DOHH2 (cell line): ENCODE measurements around the gene WWOX.

Experiments
- H3F3A ChIP-seq: fragments of 200-600 bp; sonication (generic), shearing (Covaris generic); 2 replicates; pipeline ENCODE4 v1.6.0; 2016; ENCODE audit warnings: antibody characterized with exemption, mild to moderate bottlenecking; ENCODE audit not compliant: control insufficient read depth, insufficient read depth
- H3K27ac ChIP-seq: fragments of 200-600 bp; sonication (generic); 2 replicates; pipeline ENCODE4 v1.5.1; 2014; ENCODE audit warnings: low read depth, mild to moderate bottlenecking, low read length, moderate library complexity
- H3K27me3 ChIP-seq: fragments of 200-600 bp; sonication (generic); 2 replicates; pipeline ENCODE4 v1.6.1; 2014; ENCODE audit warnings: mild to moderate bottlenecking, low read length, mixed read lengths; ENCODE audit not compliant: control insufficient read depth
- H3K36me3 ChIP-seq: fragments of 200-600 bp; sonication (generic); 2 replicates; pipeline ENCODE4 v1.6.1; 2014; ENCODE audit warnings: mild to moderate bottlenecking, low read length, moderate library complexity, mixed read lengths; ENCODE audit not compliant: control insufficient read depth
- H3K4me1 ChIP-seq: fragments of 200-600 bp; sonication (generic); 2 replicates; pipeline ENCODE4 v1.6.1; 2014; ENCODE audit warnings: mild to moderate bottlenecking, low read length, mixed read lengths; ENCODE audit not compliant: control insufficient read depth
- H3K4me2 ChIP-seq: fragments of 200-600 bp; sonication (generic); 2 replicates; pipeline ENCODE4 v1.6.0; 2014; ENCODE audit warnings: mild to moderate bottlenecking, low read length, moderate library complexity
- H3K4me3 ChIP-seq: fragments of 200-600 bp; sonication (generic); 2 replicates; pipeline ENCODE4 v1.5.1; 2014; ENCODE audit warnings: mild to moderate bottlenecking, low read length, mixed read lengths
- H3K79me2 ChIP-seq: fragments of 200-600 bp; sonication (generic); 2 replicates; pipeline ENCODE4 v1.6.1; 2014; ENCODE audit warnings: mild to moderate bottlenecking, low read length, mixed read lengths; ENCODE audit not compliant: control insufficient read depth
- H3K9me2 ChIP-seq: fragments of 200-600 bp; sonication (generic); replicated peaks from 2 replicates; pipeline ENCODE4 v1.6.1; 2014; ENCODE audit warnings: mild to moderate bottlenecking, low read length, mixed read lengths; ENCODE audit not compliant: control insufficient read depth
- H3K9me3 ChIP-seq: fragments of 200-600 bp; sonication (generic); 2 replicates; pipeline ENCODE4 v1.6.1; 2014; ENCODE audit warnings: antibody characterized with exemption, low read length, mixed read lengths; ENCODE audit not compliant: control insufficient read depth, insufficient read depth
- H4K20me1 ChIP-seq: fragments of 200-600 bp; sonication (generic); 2 replicates; pipeline ENCODE4 v1.6.0; 2014; ENCODE audit warnings: low read depth, mild to moderate bottlenecking, antibody characterized with exemption, low read length, moderate library complexity; ENCODE audit not compliant: control insufficient read depth, insufficient read depth
- CTCF ChIP-seq: fragments of 200-600 bp; sonication (generic); IDR thresholded peaks from one replicate; pipeline ENCODE4 v1.5.1; 2014; ENCODE audit warnings: antibody characterized with exemption, mild to moderate bottlenecking, low read depth, low read length; ENCODE audit not compliant: poor library complexity, severe bottlenecking
- EZH2phosphoT487 ChIP-seq: fragments of 200-600 bp; sonication (generic); IDR thresholded peaks from 2 replicates; pipeline ENCODE4 v1.6.1; 2017; ENCODE audit warnings: borderline replicate concordance, mild to moderate bottlenecking, antibody characterized with exemption, low read length, moderate library complexity, mixed read lengths

The WWOX gene

DNA sequence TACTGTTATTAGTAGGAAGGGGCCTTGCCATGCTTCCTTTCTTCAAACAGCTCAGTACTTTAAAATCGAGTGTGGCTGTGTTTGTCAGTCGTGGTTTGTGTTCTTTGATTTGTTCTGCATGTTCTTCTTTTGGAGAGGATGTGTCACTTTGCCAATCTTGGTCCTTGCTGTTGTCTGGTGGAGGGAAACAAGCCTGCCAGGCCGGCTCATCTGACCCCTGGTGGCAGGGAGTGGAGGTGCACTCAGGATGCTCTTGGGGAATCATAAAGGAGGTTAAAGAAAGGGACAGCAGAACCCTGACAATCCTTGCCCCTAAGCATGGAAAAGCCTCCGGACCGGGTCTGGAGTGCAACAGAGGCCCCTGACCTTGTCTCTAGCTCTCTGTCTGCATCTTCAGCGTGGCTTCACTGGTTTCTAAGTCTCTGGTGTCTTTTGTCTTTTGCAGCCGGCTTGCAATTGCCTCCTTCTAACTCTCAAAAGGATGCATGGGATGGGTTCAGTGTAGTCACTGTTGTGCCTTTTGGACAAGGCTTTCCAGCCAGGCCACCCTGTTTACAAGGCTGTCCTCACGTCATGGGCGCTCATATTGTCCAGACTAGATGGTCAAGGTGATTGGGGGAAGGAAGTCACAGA, 135.8 kb downstream of the WWOX start:
- H3K4me1 ChIP-seq, result peaks cover 2% of the 10 kb centered on the region; the same call in 1 of the 2 replicates
- H3K9me3 ChIP-seq, result no peaks in the 10 kb centered on the region
- H3K9me2 ChIP-seq, result no peaks in the 10 kb centered on the region
- H3K27me3 ChIP-seq, result no peaks in the 10 kb centered on the region
- no peaks in the 10 kb centered on the region for H3F3A ChIP-seq
- no peaks in the 10 kb centered on the region for H4K20me1 ChIP-seq
- no peak overlapping the region for H3K4me3 ChIP-seq
- no peak overlapping the region for H3K4me2 ChIP-seq
- peak; percentile 91 for TF ChIP-seq CTCF
- no peak for TF ChIP-seq EZH2phosphoT487
- H3K36me3 ChIP-seq, result no peaks in the 10 kb centered on the region
- H3K27ac ChIP-seq, result no peak overlapping the region
- no peaks in the 10 kb centered on the region for H3K79me2 ChIP-seq

- Histone ChIP-seq H3K4me3 (no peak overlapping the region), H3K27ac (no peak overlapping the region), H3F3A (no peaks in the 10 kb centered on the region), H3K27me3 (no peaks in the 10 kb centered on the region), H3K9me2 (no peaks in the 10 kb centered on the region), H3K79me2 (no peaks in the 10 kb centered on the region), H3K4me2 (no peak overlapping the region), H3K9me3 (no peaks in the 10 kb centered on the region), H3K36me3 (no peaks in the 10 kb centered on the region), H3K4me1 (peaks cover 2% of the 10 kb centered on the region; the same call in 1 of the 2 replicates), H4K20me1 (no peaks in the 10 kb centered on the region)
- TF ChIP-seq EZH2phosphoT487 (no peak), CTCF (no peak)
These were observed 136.4 kb downstream of the WWOX start for GRCh38 chr16:78235876-78236275.

- Histone ChIP-seq H4K20me1 (no peaks in the 10 kb centered on the region), H3K9me3 (no peaks in the 10 kb centered on the region), H3K79me2 (no peaks in the 10 kb centered on the region), H3K27ac (no peak overlapping the region), H3F3A (no peaks in the 10 kb centered on the region), H3K4me3 (no peak overlapping the region), H3K4me2 (no peak overlapping the region), H3K4me1 (peaks cover 2% of the 10 kb centered on the region; the same call in 1 of the 2 replicates), H3K36me3 (no peaks in the 10 kb centered on the region), H3K27me3 (no peaks in the 10 kb centered on the region), H3K9me2 (no peaks in the 10 kb centered on the region)
- TF ChIP-seq CTCF (no peak), EZH2phosphoT487 (no peak)
These were observed 138.4 kb downstream of the WWOX start for GRCh38 chr16:78237841-78238240.
